GM19025 (cell line): ENCODE data around the gene FMO5.
"Not testable (repeated sequence)": the region's sequence is repeated elsewhere in the genome, so short reads cannot be mapped to it uniquely, and the experiment has no call there.

Experiments used
- ATAC-seq: cut with Tn5 transposase; IDR thresholded peaks from one replicate; pipeline ENCODE4 v1.9.1; 2021; ENCODE audit warnings: mild to moderate bottlenecking, low read depth, moderate library complexity; ENCODE audit not compliant: unreplicated experiment

FMO5 gene

DNA sequence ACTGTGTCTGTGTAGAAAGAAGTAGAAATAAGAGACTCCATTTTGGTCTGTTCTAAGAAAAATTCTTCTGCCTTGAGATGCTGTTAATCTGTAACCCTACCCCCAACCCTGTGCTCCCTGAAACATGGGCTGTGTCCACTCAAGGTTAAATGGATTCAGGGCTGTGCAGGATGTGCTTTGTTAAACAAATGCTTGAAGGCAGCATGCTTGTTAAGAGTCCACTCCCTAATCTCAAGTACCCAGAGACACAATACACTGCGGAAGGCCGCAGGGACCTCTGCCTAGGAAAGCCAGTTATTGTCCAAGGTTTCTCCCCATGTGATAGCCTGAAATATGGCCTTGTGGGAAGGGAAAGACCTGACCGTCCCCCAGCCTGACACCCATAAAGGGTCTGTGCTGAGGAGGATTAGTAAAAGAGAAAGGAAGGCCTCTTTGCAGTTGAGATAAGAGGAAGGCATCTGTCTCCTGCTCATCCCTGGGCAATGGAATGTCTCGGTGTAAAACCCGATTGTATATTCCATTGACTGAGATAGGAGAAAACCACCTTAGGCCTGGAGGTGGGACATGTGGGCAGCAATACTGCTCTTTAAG lies 15.1 kb upstream of the FMO5 start:
- not testable (repeated sequence) for ATAC-seq

DNA sequence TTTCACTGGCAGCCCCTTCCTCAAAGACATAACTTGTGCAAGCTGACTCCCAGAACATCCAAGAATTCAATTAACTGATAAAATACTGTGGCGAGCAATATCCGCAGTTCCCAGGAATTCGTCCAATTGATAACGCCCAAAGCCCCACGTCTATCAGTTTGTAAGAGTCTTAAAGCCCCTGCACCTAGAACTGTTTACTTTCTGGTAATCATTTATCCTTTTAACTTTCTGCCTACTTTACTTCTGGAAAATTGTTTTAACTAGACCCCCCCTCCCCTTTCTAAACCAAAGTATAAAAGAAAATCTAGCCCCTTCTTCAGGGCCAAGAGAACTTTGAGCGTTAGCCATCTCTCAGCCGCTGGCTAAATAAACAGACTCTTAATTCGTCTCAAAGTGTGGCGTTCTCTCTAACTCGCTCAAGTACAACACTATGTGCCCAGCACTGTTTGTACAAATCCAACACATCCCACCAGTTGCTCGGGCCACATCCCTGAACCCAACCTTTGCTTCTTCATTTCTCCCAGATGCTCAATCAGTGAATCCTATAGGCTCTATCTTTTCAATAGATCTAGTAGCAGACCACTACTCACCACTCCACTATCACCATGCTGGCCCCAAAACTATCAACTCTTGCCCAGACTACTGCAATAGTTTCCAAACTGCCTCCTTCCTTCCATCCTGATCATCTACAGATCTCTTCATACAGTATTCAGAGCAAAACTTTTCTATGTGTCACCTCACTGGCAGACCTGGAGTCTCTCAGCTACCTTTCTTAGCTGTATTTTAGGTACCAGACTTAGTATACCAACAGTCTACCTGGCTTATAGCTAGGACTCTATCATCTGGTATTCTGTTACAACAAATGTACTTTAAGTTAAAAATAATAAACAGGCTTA lies 14.0 kb upstream of the FMO5 start:
- ATAC-seq: no peak

DNA sequence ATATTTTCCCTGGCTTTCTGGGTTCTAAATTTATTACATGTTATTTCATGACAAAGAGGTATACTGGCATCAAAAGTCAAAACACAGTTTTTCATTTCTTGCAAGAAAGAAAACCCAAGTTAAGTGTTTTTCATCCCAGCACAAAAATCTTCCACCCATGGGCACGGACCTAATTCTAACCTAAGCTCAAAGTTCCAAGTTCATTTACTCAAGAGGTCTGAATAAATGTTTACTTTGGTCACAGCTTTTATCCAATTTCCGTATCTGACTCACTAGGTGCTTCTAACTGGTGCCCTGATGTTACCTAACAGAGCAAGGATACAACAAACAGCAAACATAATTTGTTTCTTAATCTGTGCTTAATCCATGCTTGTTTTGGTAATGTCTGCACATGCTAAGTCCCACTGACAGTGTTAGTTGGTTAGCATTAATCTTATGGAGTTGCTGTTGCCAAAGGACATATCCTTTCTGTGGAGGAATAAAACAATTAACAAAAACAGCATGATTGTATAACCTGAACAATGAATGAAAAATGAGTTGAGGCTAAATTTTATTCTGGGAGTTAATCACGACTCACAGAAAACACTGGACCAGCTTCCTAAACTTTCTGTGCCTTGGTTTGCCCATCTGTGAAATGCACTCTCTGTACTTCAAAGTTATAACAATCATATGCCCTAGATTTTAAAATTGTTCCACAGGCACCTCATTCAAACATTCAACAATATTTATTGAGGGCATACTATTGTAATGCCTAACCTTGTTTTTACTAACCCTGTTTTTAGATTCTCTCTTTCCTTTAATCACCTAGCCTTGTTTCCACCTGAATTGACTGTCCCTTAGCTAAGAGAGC lies 13.1 kb upstream of the FMO5 start:
- no peak for ATAC-seq

DNA sequence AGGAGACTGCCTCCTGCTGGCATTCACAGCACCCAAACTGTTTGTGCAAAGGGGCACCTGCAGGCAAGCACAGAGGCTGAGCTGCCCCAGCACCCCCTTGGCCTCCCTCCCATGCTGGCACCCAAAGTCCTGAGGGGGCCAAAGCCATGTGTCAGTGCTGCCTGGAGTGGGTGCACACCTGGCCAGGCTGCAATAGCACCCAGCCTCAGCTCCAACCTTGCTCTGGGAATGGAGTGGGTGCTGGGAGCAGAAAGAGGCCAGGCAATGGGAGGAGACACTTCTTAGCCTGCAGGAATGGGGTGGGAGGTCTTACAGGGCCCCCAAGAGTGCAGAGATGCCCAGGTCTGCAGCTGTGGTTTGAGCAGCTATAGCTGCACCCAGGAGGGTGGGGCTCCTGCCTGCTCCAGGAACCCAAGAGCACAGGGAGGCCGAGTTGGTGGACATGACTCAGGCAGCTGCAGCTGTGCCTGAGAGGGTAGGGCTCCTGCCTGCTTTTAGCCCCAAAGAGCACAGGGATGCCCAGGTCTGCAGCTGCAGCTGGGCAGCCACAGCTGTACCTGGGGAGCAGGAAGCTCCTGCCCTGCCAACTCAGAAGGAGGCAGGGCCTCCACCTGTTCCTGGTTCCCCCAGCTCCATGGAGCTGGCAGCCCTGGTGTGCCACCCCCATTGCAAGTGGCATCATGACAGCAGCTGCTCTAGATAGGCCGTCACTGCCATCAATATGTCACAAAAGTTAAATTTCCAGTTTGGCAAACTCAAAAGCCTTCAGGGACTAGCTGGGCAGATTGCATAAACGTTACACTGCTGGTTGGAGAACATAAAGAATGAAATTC lies 12.0 kb upstream of the FMO5 start:
- no peak for ATAC-seq

DNA sequence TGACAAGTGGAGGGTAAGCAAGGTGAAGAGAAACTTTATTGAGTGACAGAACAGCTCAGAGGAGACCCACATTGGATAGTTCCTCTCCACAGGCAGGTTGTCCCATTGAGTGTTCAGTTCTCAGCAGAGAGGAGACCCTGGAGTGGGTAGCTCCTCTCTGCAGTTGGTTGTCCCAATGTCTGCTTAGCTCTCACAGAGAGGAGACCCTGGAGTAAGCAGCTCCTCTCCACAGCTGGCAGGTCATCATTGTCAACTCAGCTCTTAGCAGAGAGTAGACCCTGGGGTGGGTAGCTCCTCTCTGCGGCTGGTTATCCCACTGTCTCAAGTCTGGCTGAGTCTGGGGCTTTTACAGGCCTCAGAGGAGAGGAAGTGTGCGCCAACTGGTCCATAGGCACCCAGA lies 11.3 kb upstream of the FMO5 start:
- no peak for ATAC-seq

DNA sequence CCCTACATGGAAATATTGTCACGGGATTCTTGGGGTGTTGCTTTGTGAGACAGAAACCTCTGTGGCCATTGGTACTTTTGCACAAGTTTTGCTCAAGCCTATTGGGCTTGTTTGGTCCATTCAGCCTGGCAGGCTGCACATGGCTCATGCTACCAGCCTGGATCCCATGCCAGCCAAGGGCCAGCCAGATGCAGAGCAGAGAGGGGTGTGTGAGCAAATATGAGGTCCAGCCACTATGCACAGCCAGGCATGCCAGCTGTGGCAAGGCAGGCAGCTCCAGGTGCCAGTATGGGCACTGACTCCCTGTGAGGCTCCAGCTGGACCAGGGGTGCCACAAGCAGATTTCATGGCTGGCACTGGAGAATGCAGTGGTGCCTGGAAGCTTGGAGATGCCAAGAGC lies 10.7 kb upstream of the FMO5 start:
- ATAC-seq: no peak

DNA sequence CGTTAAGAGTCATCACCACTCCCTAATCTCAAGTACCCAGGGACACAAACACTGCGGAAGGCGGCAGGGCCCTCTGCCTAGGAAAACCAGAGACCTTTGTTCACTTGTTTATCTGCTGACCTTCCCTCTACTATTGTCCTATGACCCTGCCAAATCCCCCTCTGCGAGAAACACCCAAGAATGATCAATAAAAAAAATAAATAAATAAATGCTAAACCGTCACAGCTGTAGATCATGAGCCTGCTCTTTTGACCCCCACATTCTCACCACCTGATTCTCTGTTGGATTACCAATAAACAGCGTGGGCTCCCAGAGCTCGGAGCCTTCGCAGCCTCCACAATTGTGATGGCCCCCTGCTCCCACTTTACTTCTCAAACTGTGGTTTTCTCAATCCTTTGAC lies 8.8 kb upstream of the FMO5 start:
- ATAC-seq: not testable (repeated sequence)

DNA sequence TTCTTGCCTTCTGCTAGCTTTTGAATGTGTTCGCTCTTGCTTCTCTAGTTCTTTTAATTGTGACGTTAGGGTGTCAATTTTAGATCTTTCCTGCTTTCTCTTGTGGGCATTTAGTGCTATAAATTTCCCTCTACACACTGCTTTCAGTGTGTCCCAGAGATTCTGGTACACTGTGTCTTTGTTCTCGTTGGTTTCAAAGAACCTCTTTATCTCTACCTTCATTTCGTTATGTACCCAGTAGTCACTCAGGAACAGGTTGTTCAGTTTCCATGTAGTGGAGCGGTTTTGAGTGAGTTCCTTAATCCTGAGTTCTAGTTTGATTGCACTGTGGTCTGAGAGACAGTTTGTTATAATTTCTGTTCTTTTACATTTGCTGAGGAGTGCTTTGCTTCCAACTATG lies 5.9 kb upstream of the FMO5 start:
- ATAC-seq: not testable (repeated sequence)

DNA sequence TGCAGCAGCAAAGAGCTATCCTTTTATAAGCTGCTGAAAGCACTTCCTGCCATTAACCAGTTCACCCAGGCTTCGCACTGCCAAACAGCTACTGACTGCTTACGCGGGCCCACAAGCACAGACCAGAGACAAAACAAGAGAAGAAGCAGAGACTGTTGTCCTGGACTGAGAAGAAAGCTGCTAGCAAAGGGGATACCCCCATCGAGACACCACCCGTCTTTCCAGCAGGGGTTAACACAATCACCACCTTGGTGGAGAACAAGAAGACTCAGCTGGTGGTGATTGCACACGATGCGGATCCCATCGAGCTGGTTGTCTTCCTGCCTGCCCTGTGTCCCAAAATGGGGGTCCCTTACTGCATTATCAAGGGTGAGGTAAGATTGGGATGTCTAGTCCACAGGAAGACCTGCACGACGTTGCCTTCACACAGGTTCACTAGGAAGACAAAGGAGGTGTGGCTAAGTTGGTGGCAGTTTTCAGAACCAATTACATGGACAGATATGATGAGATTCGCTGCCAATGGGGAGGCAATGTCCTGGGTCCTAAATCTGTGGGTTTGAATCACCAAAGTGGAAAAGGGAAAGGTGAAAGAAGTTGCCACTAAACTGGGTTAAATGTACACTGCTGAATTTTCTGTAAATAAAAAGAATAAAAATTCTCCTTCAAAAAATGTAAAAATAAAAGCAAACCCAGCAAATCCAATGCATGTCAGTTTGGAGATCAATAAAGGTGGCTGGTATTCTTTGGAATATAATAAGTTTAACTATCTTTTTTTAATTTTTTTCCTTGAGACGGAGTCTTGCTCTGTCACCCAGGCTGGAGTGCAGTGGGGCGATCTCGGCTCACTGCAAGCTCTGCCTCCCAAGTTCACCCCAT lies 1.2 kb downstream of the FMO5 start:
- ATAC-seq: no peak

DNA sequence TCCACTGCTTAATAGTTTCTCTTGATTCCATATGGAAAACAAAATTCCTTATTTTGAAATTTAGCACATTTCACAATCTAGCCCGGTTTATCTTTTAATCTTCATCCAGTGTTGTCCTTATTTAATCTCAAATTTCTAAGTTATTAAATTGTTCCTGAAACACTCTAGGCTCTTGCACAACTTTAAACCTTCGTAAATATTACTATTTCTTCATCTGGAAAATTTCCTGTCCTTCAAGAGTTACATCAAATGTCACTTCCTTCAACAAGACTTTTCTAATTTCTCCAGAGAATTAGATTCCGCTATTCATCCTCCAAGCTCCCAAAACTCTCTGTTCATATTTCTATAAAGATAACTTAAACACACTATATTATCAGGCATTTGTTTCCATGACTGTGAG lies 6.5 kb downstream of the FMO5 start:
- no peak for ATAC-seq

DNA sequence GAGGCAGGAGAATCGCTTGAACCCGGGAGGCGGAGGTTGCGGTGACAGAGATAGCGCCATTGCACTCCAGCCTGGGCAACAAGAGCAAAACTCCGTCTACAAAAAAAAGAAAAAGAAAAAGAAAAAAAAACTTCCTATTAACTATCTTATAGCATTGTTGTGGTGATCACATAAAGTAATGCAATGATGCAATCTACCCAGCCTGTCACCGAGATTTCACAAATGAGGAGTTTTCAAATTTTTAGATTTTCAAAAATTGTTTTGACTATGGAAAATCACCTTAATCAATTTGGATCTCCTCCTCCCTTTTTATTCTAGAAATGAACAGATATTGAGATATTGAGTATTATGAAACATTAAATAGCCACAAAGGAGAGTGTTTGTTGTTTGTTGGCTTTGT lies 8.0 kb downstream of the FMO5 start:
- no peak for ATAC-seq

DNA sequence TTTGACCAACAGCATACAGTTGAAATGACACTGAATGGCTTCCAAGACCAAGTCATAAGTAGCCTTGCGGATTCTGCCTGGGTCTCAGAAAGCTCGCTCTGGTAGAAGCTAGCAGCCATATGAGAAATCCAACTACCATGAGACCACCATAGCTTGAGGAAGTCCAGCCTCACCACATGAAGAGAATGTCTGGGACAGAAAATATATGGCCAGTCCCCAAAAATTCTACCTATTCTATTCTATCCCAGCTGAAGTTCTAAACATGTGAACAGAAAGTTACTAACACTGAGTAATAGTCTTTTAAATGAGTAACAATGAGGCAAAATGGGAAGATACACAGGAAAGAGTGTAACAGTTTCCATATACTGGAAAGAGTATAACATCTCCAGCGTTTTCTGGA lies 9.0 kb downstream of the FMO5 start:
- ATAC-seq: no peak

DNA sequence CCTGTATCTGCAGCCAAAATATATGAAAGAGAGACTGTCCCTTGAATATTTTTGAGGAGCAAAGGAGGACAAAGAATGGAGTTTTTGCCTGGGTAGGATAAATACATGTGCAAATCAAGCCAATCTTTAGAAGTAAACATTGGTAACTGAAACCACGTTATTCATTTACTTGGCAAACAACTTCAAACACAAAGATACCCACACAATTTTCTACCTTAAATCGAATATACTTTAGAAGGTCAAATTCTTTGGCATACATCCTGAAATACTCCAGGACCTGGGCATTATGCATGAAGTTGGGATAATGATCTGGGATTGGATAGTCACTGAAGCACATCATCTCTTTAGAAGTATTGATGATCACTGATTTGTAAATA lies 9.6 kb downstream of the FMO5 start:
- no peak for ATAC-seq

DNA sequence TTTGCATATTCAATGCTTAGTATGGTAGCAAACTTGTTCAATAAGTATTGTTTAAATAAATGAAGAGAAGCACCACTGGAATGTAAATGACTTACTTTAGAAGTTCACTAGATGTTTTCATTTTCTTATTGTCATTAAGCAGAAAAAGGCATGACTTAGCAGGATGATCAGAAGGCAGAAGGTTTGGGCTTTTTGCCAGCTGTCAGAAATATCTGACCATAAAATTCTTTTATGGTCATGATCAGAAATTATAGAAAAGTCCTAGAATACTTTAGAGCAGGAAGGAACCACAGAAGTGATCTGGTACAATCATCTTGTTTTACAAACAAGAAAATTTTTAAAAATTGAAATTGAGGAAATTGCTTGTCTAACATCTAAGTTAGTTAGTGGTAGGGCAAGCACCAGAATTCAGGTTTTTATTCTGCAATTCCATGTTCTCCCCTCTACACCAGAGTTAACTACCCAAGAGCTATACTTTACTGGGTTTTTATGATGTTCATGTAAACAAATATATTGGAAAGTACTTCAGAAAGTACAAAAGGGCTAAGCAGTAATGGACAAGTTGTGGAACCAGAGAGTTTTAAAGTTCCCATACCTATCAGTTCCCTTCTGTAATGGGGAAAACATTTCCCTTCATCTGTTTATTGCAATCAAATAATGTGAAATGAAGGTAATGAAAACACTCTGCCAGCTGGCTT lies 10.1 kb downstream of the FMO5 start:
- ATAC-seq: no peak

DNA sequence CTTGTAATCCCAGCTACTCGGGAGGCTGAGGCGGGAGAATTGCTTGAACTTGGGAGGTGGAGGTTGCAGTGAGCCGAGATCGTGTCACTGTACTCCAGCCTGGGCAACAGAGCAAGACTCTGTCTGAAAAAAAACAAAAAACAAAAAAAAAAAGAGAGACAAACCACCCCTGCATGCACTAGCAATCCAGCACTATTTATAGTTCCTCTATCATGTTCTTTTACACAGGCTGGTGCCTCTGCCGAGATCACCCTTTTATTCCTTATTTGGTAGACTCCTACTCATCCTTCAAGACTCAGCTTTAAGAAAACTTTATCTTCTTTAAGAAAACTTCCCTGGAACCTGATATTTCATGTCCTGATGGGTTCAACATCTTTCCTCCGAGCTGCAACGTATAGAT lies 10.8 kb downstream of the FMO5 start:
- ATAC-seq: no peak

DNA sequence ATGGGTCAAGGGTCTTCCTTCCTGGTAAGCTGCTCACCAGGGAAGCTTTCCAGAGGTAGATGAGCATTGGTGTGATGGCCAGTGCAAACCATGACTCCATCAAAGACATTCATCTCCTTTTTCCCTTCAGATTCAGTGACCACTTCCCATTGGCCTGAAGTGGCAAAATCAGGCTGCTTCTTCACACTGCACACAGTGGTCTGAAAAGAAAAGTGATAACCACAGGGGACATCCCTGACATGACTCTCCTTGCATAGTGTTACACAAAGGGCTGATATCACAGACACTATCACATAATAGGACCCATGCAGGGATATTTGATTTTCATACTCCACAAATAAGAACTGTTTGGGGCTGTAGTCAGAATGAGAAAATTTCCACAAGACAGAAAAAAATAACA lies 11.9 kb downstream of the FMO5 start:
- ATAC-seq: no peak

DNA sequence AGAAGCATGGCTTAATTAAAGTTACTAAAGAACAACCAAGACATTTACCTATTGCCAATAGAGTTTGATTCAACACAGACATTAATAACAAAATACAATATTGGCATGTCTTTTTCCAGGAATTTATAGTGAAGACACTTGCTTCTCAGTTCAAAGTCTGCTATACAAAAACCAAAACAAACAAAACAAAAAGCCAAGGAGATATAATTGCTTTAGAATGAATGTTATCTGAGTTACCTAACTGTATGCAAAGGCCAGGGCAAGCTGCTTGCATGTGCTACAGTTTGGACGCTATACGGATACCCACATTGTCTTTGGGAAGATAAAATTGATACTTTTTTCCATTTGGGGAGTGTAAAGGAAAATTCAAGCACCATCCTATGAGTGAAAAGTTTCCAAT lies 13.6 kb downstream of the FMO5 start:
- no peak for ATAC-seq

DNA sequence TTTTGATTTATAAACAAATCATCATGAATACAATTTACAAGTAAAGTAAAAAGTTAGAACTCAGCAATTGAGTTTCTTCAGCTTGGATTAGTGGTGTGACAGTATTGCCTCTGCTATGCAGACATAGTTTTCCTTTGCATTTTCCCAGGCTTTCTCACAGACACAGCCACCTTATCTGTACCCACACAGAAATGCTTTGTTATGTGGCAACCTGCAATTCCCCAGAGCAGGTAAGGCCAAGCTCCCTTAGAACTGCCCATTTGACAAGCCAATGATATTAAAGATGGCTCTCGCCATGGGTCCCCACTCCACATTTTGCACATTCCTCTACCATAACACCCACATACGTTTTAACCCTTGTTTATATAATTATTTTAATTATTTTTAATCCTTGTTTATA lies 14.2 kb downstream of the FMO5 start:
- ATAC-seq: no peak
